Left lobe of liver (tissue), 2 donors: ENCODE measurements around the gene C16orf87. TPM values are rescaled to one million over a fixed set of nuclear protein-coding genes. Genes with fewer than 3 reads are reported as not detected.

Experiments
- ATAC-seq: fragments of 200-7000 bp; cut with Tn5 transposase; one replicate; pipeline ENCODE4 v1.9.1; 2020; ENCODE audit warnings: mild to moderate bottlenecking, moderate library complexity
- DNase-seq: peaks from one replicate; pipeline ENCODE4 v3.0.0-alpha.2; 2020; ENCODE audit warnings: low spot score
- total RNA-seq: library from RNA; stranded (reverse); gene quantifications from one replicate; pipeline ENCODE4 v1.2.1, GENCODE V29; 2021
- donor health status: DM: no; HTN: no; CAD: no; lungs with moderate emphysema.
- donor health status: DM: no; HTN: yes; CAD: no.

The C16orf87 gene
- total RNA-seq, 1 donor from 2014 or later: 5.2 TPM

GRCh38 chr16:46844771-46845170 lies 13.8 kb upstream of the C16orf87 start:
- ATAC-seq (no peak), DNase-seq (no peak)

GRCh38 chr16:46843898-46844642 lies 13.1 kb upstream of the C16orf87 start:
- DNase-seq: no peak
- ATAC-seq: no peak

- DNase-seq: no peak
Observed at GRCh38 chr16:46842192-46842895, 11.4 kb upstream of the C16orf87 start.

GRCh38 chr16:46839986-46840443 lies 9.0 kb upstream of the C16orf87 start:
- no peak for DNase-seq
- ATAC-seq: peak; percentile 82

More at GRCh38 chr16:46842192-46842895, 11.4 kb upstream of the C16orf87 start:
- no peak for ATAC-seq

- DNase-seq (no peak), ATAC-seq (no peak)
Observed at GRCh38 chr16:46836534-46837530, 5.9 kb upstream of the C16orf87 start.

GRCh38 chr16:46833460-46833800 lies 2.5 kb upstream of the C16orf87 start:
- no peak for DNase-seq
- no peak for ATAC-seq

GRCh38 chr16:46832757-46833459 lies 1.9 kb upstream of the C16orf87 start:
- ATAC-seq: no peak
- DNase-seq: no peak

GRCh38 chr16:46830417-46830901 lies 521 bp downstream of the C16orf87 start:
- peak; percentile 58 for ATAC-seq
- peak; percentile 60 for DNase-seq

- ATAC-seq (no peak), DNase-seq (no peak)
Observed at GRCh38 chr16:46828943-46829342, 2.0 kb downstream of the C16orf87 start.

GRCh38 chr16:46828292-46828691 lies 2.7 kb downstream of the C16orf87 start:
- ATAC-seq (no peak), DNase-seq (no peak)

GRCh38 chr16:46826631-46827030 lies 4.3 kb downstream of the C16orf87 start:
- no peak for ATAC-seq

GRCh38 chr16:46822270-46822669 lies 8.7 kb downstream of the C16orf87 start:
- no peak for DNase-seq
- ATAC-seq: no peak

More at GRCh38 chr16:46826631-46827030, 4.3 kb downstream of the C16orf87 start:
- no peak for DNase-seq

- no peak for DNase-seq
- ATAC-seq: no peak
Observed at GRCh38 chr16:46817961-46818360, 13.0 kb downstream of the C16orf87 start.

- no peak for DNase-seq
- ATAC-seq: no peak
Observed at GRCh38 chr16:46814790-46815189, 16.2 kb downstream of the C16orf87 start.

- no peak for DNase-seq
- no peak for ATAC-seq
Observed at GRCh38 chr16:46813611-46814010, 17.4 kb downstream of the C16orf87 start.

- DNase-seq: no peak
- ATAC-seq: no peak
Observed at GRCh38 chr16:46812781-46813540, 18.0 kb downstream of the C16orf87 start.

- ATAC-seq: no peak
- DNase-seq: no peak
Observed at GRCh38 chr16:46811682-46812081, 19.3 kb downstream of the C16orf87 start.

- no peak for ATAC-seq
- no peak for DNase-seq
Observed at GRCh38 chr16:46808997-46809396, 22.0 kb downstream of the C16orf87 start.

- no peak for ATAC-seq
- no peak for DNase-seq
Observed at GRCh38 chr16:46807336-46807735, 23.6 kb downstream of the C16orf87 start.

- ATAC-seq (no peak), DNase-seq (no peak)
Observed at GRCh38 chr16:46803373-46803772, 27.6 kb downstream of the C16orf87 start.
